ENCODE results near the gene ARG2. TPM values are rescaled to one million over a fixed set of nuclear protein-coding genes. Genes with fewer than 3 reads are reported as not detected.
"Not testable (repeated sequence)": the region's sequence is repeated elsewhere in the genome, so short reads cannot be mapped to it uniquely, and the experiment has no call there.

Gene ARG2
- total RNA-seq, 1 experiment from 2014 or later: 17.6 TPM

GRCh38 chr14:67618617-67619063 is 1.1 kb upstream of the ARG2 start:
- peak; percentile 68 for TF ChIP-seq CTCF (IDR thresholded peaks at IDR 0.05; ENCODE audit: unreplicated experiment)
- no TSS peak for BruUV-seq (replicated peaks)
- peak overlapping the region; percentile 84 for H3K27ac Mint-ChIP-seq (ENCODE audit: low read depth, unreplicated experiment)
- DNase-seq (ENCODE audit: unreplicated experiment): peak; percentile 74
- H3K4me1 Mint-ChIP-seq (ENCODE audit: insufficient read depth, unreplicated experiment): peaks cover 30% of the 10 kb centered on the region
- no peaks in the 10 kb centered on the region for H3K27me3 Mint-ChIP-seq (ENCODE audit: insufficient read depth, unreplicated experiment)
- no peaks in the 10 kb centered on the region for H3K9me3 Mint-ChIP-seq (ENCODE audit: unreplicated experiment)
- intact Hi-C loops (cut with micrococcal nuclease): loop anchor here (1.0 kb wide), 4 partner anchors 34 to 86 kb away; partner anchors contain the start of gene RDH11
- POLR2A ChIA-PET: interaction anchor here (0.6 to 4.3 kb wide), 20 partner anchors 9 to 192 kb away, joined by 3 to 37 read pairs (median 4); partner anchors contain the start of genes PIGH and RDH11
- CTCF ChIA-PET: interaction anchor here (0.6 to 3.1 kb wide), 36 partner anchors 9 to 1372 kb away, joined by 3 to 68 read pairs (median 6); partner anchors contain the start of genes RDH11 and RDH12
- H3K36me3 Mint-ChIP-seq (ENCODE audit: insufficient read depth, unreplicated experiment): no peaks in the 10 kb centered on the region
- no peak overlapping the region for H3K4me3 Mint-ChIP-seq (ENCODE audit: unreplicated experiment)

- no peaks in the 10 kb centered on the region for H3K36me3 Mint-ChIP-seq (ENCODE audit: insufficient read depth, unreplicated experiment)
- H3K27ac Mint-ChIP-seq (ENCODE audit: low read depth, unreplicated experiment): peak overlapping the region; percentile 84
- no peaks in the 10 kb centered on the region for H3K9me3 Mint-ChIP-seq (ENCODE audit: unreplicated experiment)
- ChIA-PET CTCF (interaction anchor here (0.6 to 3.2 kb wide), 15 partner anchors 24 to 898 kb away, joined by 3 to 18 read pairs (median 3); no protein-coding TSS in a partner anchor), POLR2A (interaction anchor here (0.9 to 4.3 kb wide), 8 partner anchors 11 to 75 kb away, joined by 3 to 37 read pairs (median 8); partner anchors contain the start of genes PIGH, RDH11 and VTI1B)
- H3K4me1 Mint-ChIP-seq (ENCODE audit: insufficient read depth, unreplicated experiment): peaks cover 30% of the 10 kb centered on the region
- peak overlapping the region; percentile 83 for H3K4me3 Mint-ChIP-seq (ENCODE audit: unreplicated experiment)
- intact Hi-C loops (cut with micrococcal nuclease): no loop called here
- H3K27me3 Mint-ChIP-seq (ENCODE audit: insufficient read depth, unreplicated experiment): no peaks in the 10 kb centered on the region
- DNase-seq (ENCODE audit: unreplicated experiment): peak; percentile 11
- BruUV-seq (replicated peaks): TSS peak; percentile 46
- TF ChIP-seq CTCF (IDR thresholded peaks at IDR 0.05; ENCODE audit: unreplicated experiment): no peak
Observed at GRCh38 chr14:67620217-67620785, 581 bp downstream of the ARG2 start.

GRCh38 chr14:67622675-67623074 is 3.0 kb downstream of the ARG2 start:
- POLR2A ChIA-PET: interaction anchor here (0.7 to 2.1 kb wide), 7 partner anchors 16 to 82 kb away, joined by 3 to 6 read pairs (median 3); partner anchors contain the start of genes PIGH and RDH11
- no peak overlapping the region for H3K4me3 Mint-ChIP-seq (ENCODE audit: unreplicated experiment)
- peaks cover 30% of the 10 kb centered on the region for H3K4me1 Mint-ChIP-seq (ENCODE audit: insufficient read depth, unreplicated experiment)
- no peaks in the 10 kb centered on the region for H3K36me3 Mint-ChIP-seq (ENCODE audit: insufficient read depth, unreplicated experiment)
- H3K27ac Mint-ChIP-seq (ENCODE audit: low read depth, unreplicated experiment): peak overlapping the region; percentile 82
- no peaks in the 10 kb centered on the region for H3K9me3 Mint-ChIP-seq (ENCODE audit: unreplicated experiment)
- BruUV-seq (replicated peaks): TSS peak; percentile 3
- intact Hi-C loops (cut with micrococcal nuclease): no loop called here
- CTCF ChIA-PET: interaction anchor here (0.7 to 3.2 kb wide), 4 partner anchors 12 to 81 kb away, joined by 3 to 18 read pairs (median 6); no protein-coding TSS in a partner anchor
- TF ChIP-seq CTCF (IDR thresholded peaks at IDR 0.05; ENCODE audit: unreplicated experiment): no peak
- H3K27me3 Mint-ChIP-seq (ENCODE audit: insufficient read depth, unreplicated experiment): no peaks in the 10 kb centered on the region
- DNase-seq (ENCODE audit: unreplicated experiment): peak; percentile 69

- intact Hi-C loops (cut with micrococcal nuclease): no loop called here
- BruUV-seq (replicated peaks): no TSS peak
- peak; percentile 79 for DNase-seq (ENCODE audit: unreplicated experiment)
- no peaks in the 10 kb centered on the region for H3K9me3 Mint-ChIP-seq (ENCODE audit: unreplicated experiment)
- H3K4me3 Mint-ChIP-seq (ENCODE audit: unreplicated experiment): no peak overlapping the region
- H3K4me1 Mint-ChIP-seq (ENCODE audit: insufficient read depth, unreplicated experiment): peaks cover 30% of the 10 kb centered on the region
- POLR2A ChIA-PET: interaction anchor here (0.7 to 2.1 kb wide), 6 partner anchors 24 to 81 kb away, joined by 3 to 6 read pairs (median 4); partner anchors contain the start of genes PIGH and RDH11
- H3K27me3 Mint-ChIP-seq (ENCODE audit: insufficient read depth, unreplicated experiment): no peaks in the 10 kb centered on the region
- CTCF ChIA-PET: interaction anchor here (0.7 to 3.2 kb wide), 4 partner anchors 11 to 81 kb away, joined by 3 to 18 read pairs (median 6); no protein-coding TSS in a partner anchor
- peak overlapping the region; percentile 82 for H3K27ac Mint-ChIP-seq (ENCODE audit: low read depth, unreplicated experiment)
- H3K36me3 Mint-ChIP-seq (ENCODE audit: insufficient read depth, unreplicated experiment): no peaks in the 10 kb centered on the region
- TF ChIP-seq CTCF (IDR thresholded peaks at IDR 0.05; ENCODE audit: unreplicated experiment): no peak
Observed at GRCh38 chr14:67623114-67623513, 3.4 kb downstream of the ARG2 start.

GRCh38 chr14:67626131-67626530 is 6.4 kb downstream of the ARG2 start:
- H3K27ac Mint-ChIP-seq (ENCODE audit: low read depth, unreplicated experiment); H3K4me1 Mint-ChIP-seq (ENCODE audit: insufficient read depth, unreplicated experiment); H3K27me3 Mint-ChIP-seq (ENCODE audit: insufficient read depth, unreplicated experiment); H3K36me3 Mint-ChIP-seq (ENCODE audit: insufficient read depth, unreplicated experiment); DNase-seq (ENCODE audit: unreplicated experiment); H3K4me3 Mint-ChIP-seq (ENCODE audit: unreplicated experiment); CTCF ChIA-PET; BruUV-seq (replicated peaks); intact Hi-C loops (cut with micrococcal nuclease); POLR2A ChIA-PET; H3K9me3 Mint-ChIP-seq (ENCODE audit: unreplicated experiment): not testable (repeated sequence)

All from MCF 10A (cell line).